Liver (tissue), 9 donors: ENCODE measurements around the gene SMPD3. TPM values are rescaled to one million over a fixed set of nuclear protein-coding genes. Genes with fewer than 3 reads are reported as not detected.

ENCODE experiments used
- DNase-seq: peaks from one replicate; pipeline ENCODE4 v3.0.0-alpha.2; 2017; ENCODE audit warnings: low spot score
- H3K27ac ChIP-seq, 2 donors: one replicate each; pipeline ENCODE4 v1.7.0; 2013; ENCODE audit warnings: inconsistent platforms in 2 of 2, low read length in 2 of 2, control low read depth in 1 of 2, low read depth in 1 of 2, mild to moderate bottlenecking in 1 of 2
- H3K27me3 ChIP-seq, 4 donors: one replicate each; pipeline versions ENCODE4 v1.6.1 to v1.7.0; 2013; ENCODE audit warnings: low read length in 3 of 4, inconsistent platforms in 1 of 4, mild to moderate bottlenecking in 1 of 4, moderate library complexity in 1 of 4; ENCODE audit not compliant: control insufficient read depth in 4 of 4, insufficient read depth in 4 of 4
- H3K36me3 ChIP-seq, 4 donors: one replicate each; pipeline versions ENCODE4 v1.6.1 to v1.7.0; 2013; ENCODE audit warnings: low read length in 3 of 4, mild to moderate bottlenecking in 3 of 4, low read depth in 1 of 4, moderate library complexity in 1 of 4; ENCODE audit not compliant: control insufficient read depth in 4 of 4, insufficient read depth in 3 of 4
- H3K4me1 ChIP-seq, 4 donors: one replicate each; pipeline versions ENCODE4 v1.6.1 to v1.7.0; 2013; ENCODE audit warnings: low read length in 3 of 4, mild to moderate bottlenecking in 3 of 4, moderate library complexity in 1 of 4; ENCODE audit not compliant: control insufficient read depth in 4 of 4, insufficient read depth in 4 of 4
- H3K4me3 ChIP-seq, 3 donors: one replicate each; pipeline versions ENCODE4 v1.6.1 to v1.7.0; 2013; ENCODE audit warnings: low read length in 3 of 3, control low read depth in 1 of 3, low read depth in 1 of 3, mild to moderate bottlenecking in 1 of 3
- H3K9ac ChIP-seq, 2 donors: one replicate each; pipeline ENCODE4 v1.7.0; 2013; ENCODE audit warnings: low read length in 2 of 2, mild to moderate bottlenecking in 2 of 2, moderate library complexity in 2 of 2, control low read depth in 1 of 2, low read depth in 1 of 2
- H3K9me3 ChIP-seq, 4 donors: one replicate each; pipeline versions ENCODE4 v1.6.1 to v1.7.0; 2013; ENCODE audit warnings: low read length in 3 of 4; ENCODE audit not compliant: control insufficient read depth in 4 of 4
- ATF3 ChIP-seq: IDR thresholded peaks from 2 replicates; pipeline ENCODE4 v1.6.1; 2016; ENCODE audit warnings: antibody characterized with exemption
- CTCF ChIP-seq: fragments of 150-350 bp; IDR thresholded peaks from 2 replicates; pipeline ENCODE4 v1.5.1; 2017; ENCODE audit warnings: improper control_type of control experiment, low read depth, low read length; ENCODE audit not compliant: missing input control
- EGR1 ChIP-seq, 2 donors: IDR thresholded peaks; 2 replicates each; pipeline ENCODE4 v1.6.1; 2016 to 2018; ENCODE audit warnings: antibody characterized with exemption in 2 of 2, low read depth in 2 of 2
- FOXA1 ChIP-seq: IDR thresholded peaks from 2 replicates; pipeline ENCODE4 v1.6.1; 2016; ENCODE audit warnings: antibody characterized with exemption
- FOXA2 ChIP-seq: IDR thresholded peaks from 2 replicates; pipeline ENCODE4 v1.6.1; 2016; ENCODE audit warnings: antibody characterized with exemption
- GABPA ChIP-seq, 2 donors: IDR thresholded peaks in 1 of 2; conservative IDR thresholded peaks in 1 of 2; 2 replicates each; pipeline ENCODE4 v1.6.1; 2016; ENCODE audit warnings: antibody characterized with exemption in 2 of 2, mild to moderate bottlenecking in 1 of 2, moderate library complexity in 1 of 2
- HNF4A ChIP-seq, 2 donors: conservative IDR thresholded peaks; 2 replicates each; pipeline ENCODE4 v1.6.1; 2016; ENCODE audit warnings: antibody characterized with exemption in 2 of 2, mild to moderate bottlenecking in 2 of 2
- HNF4G ChIP-seq: IDR thresholded peaks from 2 replicates; pipeline ENCODE4 v1.6.1; 2016; ENCODE audit warnings: antibody characterized with exemption
- JUND ChIP-seq, 2 donors: IDR thresholded peaks; 2 replicates each; pipeline ENCODE4 v1.6.1; 2016; ENCODE audit warnings: antibody characterized with exemption in 2 of 2
- MAX ChIP-seq: IDR thresholded peaks from 2 replicates; pipeline ENCODE4 v1.6.1; 2016; ENCODE audit warnings: antibody characterized with exemption
- NR2F2 ChIP-seq: IDR thresholded peaks from 2 replicates; pipeline ENCODE4 v1.6.1; 2016; ENCODE audit warnings: antibody characterized with exemption
- RAD21 ChIP-seq, 2 donors: IDR thresholded peaks; 2 replicates each; pipeline ENCODE4 v1.6.1; 2016; ENCODE audit warnings: antibody characterized with exemption in 2 of 2, mild to moderate bottlenecking in 2 of 2
- REST ChIP-seq: IDR thresholded peaks from 2 replicates; pipeline ENCODE4 v1.6.1; 2016; ENCODE audit warnings: antibody characterized with exemption, mild to moderate bottlenecking
- RXRA ChIP-seq, 2 donors: IDR thresholded peaks; 2 replicates each; pipeline ENCODE4 v1.6.1; 2017 to 2018; ENCODE audit warnings: antibody characterized with exemption in 2 of 2, mild to moderate bottlenecking in 1 of 2
- SP1 ChIP-seq: IDR thresholded peaks from 2 replicates; pipeline ENCODE4 v1.6.1; 2018; ENCODE audit warnings: antibody characterized with exemption, mild to moderate bottlenecking
- TAF1 ChIP-seq: conservative IDR thresholded peaks from 2 replicates; pipeline ENCODE4 v1.6.1; 2016; ENCODE audit warnings: antibody characterized with exemption, mild to moderate bottlenecking
- YY1 ChIP-seq: IDR thresholded peaks from 2 replicates; pipeline ENCODE4 v1.6.1; 2016; ENCODE audit warnings: antibody characterized with exemption, mild to moderate bottlenecking
- ZBTB33 ChIP-seq: IDR thresholded peaks from 2 replicates; pipeline ENCODE4 v1.6.1; 2016; ENCODE audit warnings: antibody characterized with exemption
- WGBS: extraction: QIAGEN DNeasy Blood & Tissue Kit; methylation state at CpG from one replicate; pipeline ENCODE4 v1.1.7; 2013; 5-methylcytosine and 5-hydroxymethylcytosine counted together
- polyA plus RNA-seq, 2 donors: library from polyadenylated mRNA; stranded (reverse) in 1 of 2; unstranded in 1 of 2; fragments of 200-250 nt in 1 of 2; fragments of >200 nt in 1 of 2; fragmentation: Nextera tagmentation in 1 of 2; extraction: Ambion mirVana in 1 of 2; gene quantifications; one replicate each; pipeline versions ENCODE4 v1.2.1 to v1.2.3, GENCODE V29; 2013 to 2015
- total RNA-seq, 2 donors: library from RNA; depleted of rRNA; stranded (reverse); fragments of >200 nt; gene quantifications; one replicate each; pipeline ENCODE4 v1.2.3, GENCODE V29; 2014
- donor health status: healthy.
- donor health status: healthy.
- donor health status: healthy.
- donor health status: healthy.
- donor health status: healthy.

Gene SMPD3
- total RNA-seq (10 to 100 TPM in 1 of 2 donors, under 1 TPM in 1; 0.33 to 10.6 TPM), polyA plus RNA-seq (1 to 10 TPM in 1 of 2 donors, under 1 TPM in 1; 0.92 to 4.6 TPM)

GRCh38 chr16:68448360-68448970 lies at the start of gene SMPD3:
TSS of gene SMPD3 (minus strand) at chr16:68448508. CDS start at chr16:68372181, 76,327 bp downstream.
- peak; percentile 89 for DNase-seq
- Histone ChIP-seq H3K9me3 (no peaks in the 10 kb centered on the region), H3K27ac (no peak within 1 kb of the TSS), H3K4me3 (peak within 1 kb of the TSS; percentile 26 to 57 (median 38)), H3K4me1 (peaks cover 12 to 22% (median 17%) of the 10 kb centered on the region in 4 donors), H3K27me3 (peaks cover 0 to 7% (median 1%) of the 10 kb centered on the region in 4 donors), H3K9ac (no peak within 1 kb of the TSS), H3K36me3 (no peaks in the 10 kb centered on the region)
- 4% methylated on average over 59 of the region's 59 CpGs for WGBS
- TF ChIP-seq FOXA1 = no peak
- peak; percentile 30 to 49 for TF ChIP-seq RXRA (IDR thresholded peaks at IDR 0.05)
- no peak for TF ChIP-seq ATF3
- no peak for TF ChIP-seq MAX
- no peak for TF ChIP-seq GABPA (IDR thresholded peaks at IDR 0.05 in 1 of 2, conservative IDR thresholded peaks at IDR 0.05 in 1 of 2)
- TF ChIP-seq EGR1 (IDR thresholded peaks at IDR 0.05; ENCODE audit: low read depth in 2 of 2) = no peak
- no peak for TF ChIP-seq CTCF
- TF ChIP-seq RAD21 (IDR thresholded peaks at IDR 0.05) = peak; percentile 18 to 55
- TF ChIP-seq TAF1 = no peak
- TF ChIP-seq JUND (IDR thresholded peaks at IDR 0.05) = no peak
- TF ChIP-seq HNF4A (conservative IDR thresholded peaks at IDR 0.05) = peak; percentile 8 to 47
- peak; percentile 70 for TF ChIP-seq YY1
- TF ChIP-seq NR2F2 = no peak
- peak; percentile 21 for TF ChIP-seq ZBTB33
- peak; percentile 78 for TF ChIP-seq SP1
- no peak for TF ChIP-seq HNF4G
- TF ChIP-seq REST = peak; percentile 98
- no peak for TF ChIP-seq FOXA2
